SK-N-SH treated with all-trans-retinoic acid at 6 μM for 48 hours (cell line): ENCODE data around the gene SLC35A2.

Source experiments
- GLIS3 ChIP-seq: fragments of 250-450 bp; sonication (Bioruptor Pico); IDR thresholded peaks from 2 replicates; pipeline ENCODE4 v1.5.0; 2020; ENCODE audit warnings: mild to moderate bottlenecking, moderate library complexity
- ISL1 ChIP-seq: fragments of 250-450 bp; sonication (Bioruptor Pico); IDR thresholded peaks from 2 replicates; pipeline ENCODE4 v2.1.2; 2022; ENCODE audit warnings: mild to moderate bottlenecking, moderate library complexity
- PPARA ChIP-seq: fragments of 250-450 bp; sonication (Bioruptor Pico); IDR thresholded peaks from 2 replicates; pipeline ENCODE4 v1.5.0; 2020; ENCODE audit warnings: mild to moderate bottlenecking, borderline replicate concordance
- RARB ChIP-seq: fragments of 250-450 bp; sonication (Bioruptor Pico); IDR thresholded peaks from 2 replicates; pipeline ENCODE4 v1.8.0; 2021; ENCODE audit warnings: mild to moderate bottlenecking, moderate library complexity
- SNAI2 ChIP-seq: fragments of 250-450 bp; sonication (Bioruptor Pico); IDR thresholded peaks from 2 replicates; pipeline ENCODE4 v1.5.0; 2020; ENCODE audit warnings: mild to moderate bottlenecking, moderate library complexity
- TCF4 ChIP-seq: fragments of 250-450 bp; sonication (Bioruptor Pico); IDR thresholded peaks from 2 replicates; pipeline ENCODE4 v1.8.0; 2021; ENCODE audit warnings: mild to moderate bottlenecking, moderate library complexity, borderline replicate concordance
- ZC3H10 ChIP-seq: fragments of 250-450 bp; sonication (Bioruptor Pico); IDR thresholded peaks from 2 replicates; pipeline ENCODE4 v1.5.1; 2021; ENCODE audit warnings: mild to moderate bottlenecking, moderate library complexity
- ZFP3 ChIP-seq: fragments of 250-450 bp; sonication (Bioruptor Pico); IDR thresholded peaks from 2 replicates; pipeline ENCODE4 v1.5.0; 2020; ENCODE audit warnings: mild to moderate bottlenecking, moderate library complexity
- ZFP30 ChIP-seq: fragments of 450-650 bp; formaldehyde crosslinking; IDR thresholded peaks from 2 replicates; pipeline ENCODE4 v1.5.0; 2022; ENCODE audit warnings: mild to moderate bottlenecking, moderate library complexity
- ZNF8 ChIP-seq: fragments of 450-650 bp; formaldehyde crosslinking; IDR thresholded peaks from 2 replicates; pipeline ENCODE4 v1.5.0; 2020; ENCODE audit warnings: mild to moderate bottlenecking, moderate library complexity
- TF ChIP-seq, protein P1 (sequence below): fragments of 250-450 bp; sonication (Bioruptor Pico); IDR thresholded peaks from 2 replicates; pipeline ENCODE4 v1.8.0; 2021; ENCODE audit warnings: low read depth, mild to moderate bottlenecking, moderate library complexity, borderline replicate concordance
- TF ChIP-seq, protein P2 (sequence below): fragments of 250-450 bp; sonication (Bioruptor Pico); IDR thresholded peaks from 2 replicates; pipeline ENCODE4 v1.5.1; 2020; ENCODE audit warnings: low read depth, mild to moderate bottlenecking, moderate library complexity
- TF ChIP-seq, protein P3 (sequence below): fragments of 250-450 bp; sonication (Bioruptor Pico); IDR thresholded peaks from 2 replicates; pipeline ENCODE4 v1.5.1; 2021; ENCODE audit warnings: mild to moderate bottlenecking, moderate library complexity
- TF ChIP-seq, protein P4 (sequence below): fragments of 250-450 bp; sonication (Bioruptor Pico); IDR thresholded peaks from 2 replicates; pipeline ENCODE4 v1.5.0; 2020; ENCODE audit warnings: mild to moderate bottlenecking, moderate library complexity

DNA sequence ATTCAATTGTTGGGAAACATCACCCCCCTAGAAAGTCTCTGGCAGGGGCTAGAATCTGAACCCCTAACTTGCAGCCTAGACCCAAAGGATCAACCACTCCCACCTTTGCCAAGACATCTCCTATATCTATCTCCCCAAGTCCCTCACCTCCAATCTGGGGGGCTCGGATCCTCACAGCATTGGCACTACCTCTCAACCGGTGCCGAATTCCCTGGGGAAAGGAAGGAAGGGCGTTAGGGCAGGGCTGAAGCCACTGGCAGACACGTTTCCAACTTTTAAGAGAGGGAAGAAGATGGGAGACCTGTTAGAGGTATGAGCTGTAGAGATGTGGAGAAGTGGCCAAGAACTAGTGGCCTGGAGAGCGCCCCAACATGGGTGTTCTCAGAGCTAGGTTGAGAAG is 16.6 kb downstream of the SLC35A2 start:
- TF ChIP-seq GLIS3, result no peak
- TF ChIP-seq, protein P1, sequence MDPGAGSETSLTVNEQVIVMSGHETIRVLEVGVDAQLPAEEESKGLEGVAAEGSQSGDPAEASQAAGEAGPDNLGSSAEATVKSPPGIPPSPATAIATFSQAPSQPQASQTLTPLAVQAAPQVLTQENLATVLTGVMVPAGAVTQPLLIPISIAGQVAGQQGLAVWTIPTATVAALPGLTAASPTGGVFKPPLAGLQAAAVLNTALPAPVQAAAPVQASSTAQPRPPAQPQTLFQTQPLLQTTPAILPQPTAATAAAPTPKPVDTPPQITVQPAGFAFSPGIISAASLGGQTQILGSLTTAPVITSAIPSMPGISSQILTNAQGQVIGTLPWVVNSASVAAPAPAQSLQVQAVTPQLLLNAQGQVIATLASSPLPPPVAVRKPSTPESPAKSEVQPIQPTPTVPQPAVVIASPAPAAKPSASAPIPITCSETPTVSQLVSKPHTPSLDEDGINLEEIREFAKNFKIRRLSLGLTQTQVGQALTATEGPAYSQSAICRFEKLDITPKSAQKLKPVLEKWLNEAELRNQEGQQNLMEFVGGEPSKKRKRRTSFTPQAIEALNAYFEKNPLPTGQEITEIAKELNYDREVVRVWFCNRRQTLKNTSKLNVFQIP (CRISPR knock-in tag), result no peak
- no peak for TF ChIP-seq ISL1 (CRISPR knock-in tag)
- TF ChIP-seq ZFP30, result no peak
- no peak for TF ChIP-seq ZNF8 (CRISPR knock-in tag)
- TF ChIP-seq, protein P2, sequence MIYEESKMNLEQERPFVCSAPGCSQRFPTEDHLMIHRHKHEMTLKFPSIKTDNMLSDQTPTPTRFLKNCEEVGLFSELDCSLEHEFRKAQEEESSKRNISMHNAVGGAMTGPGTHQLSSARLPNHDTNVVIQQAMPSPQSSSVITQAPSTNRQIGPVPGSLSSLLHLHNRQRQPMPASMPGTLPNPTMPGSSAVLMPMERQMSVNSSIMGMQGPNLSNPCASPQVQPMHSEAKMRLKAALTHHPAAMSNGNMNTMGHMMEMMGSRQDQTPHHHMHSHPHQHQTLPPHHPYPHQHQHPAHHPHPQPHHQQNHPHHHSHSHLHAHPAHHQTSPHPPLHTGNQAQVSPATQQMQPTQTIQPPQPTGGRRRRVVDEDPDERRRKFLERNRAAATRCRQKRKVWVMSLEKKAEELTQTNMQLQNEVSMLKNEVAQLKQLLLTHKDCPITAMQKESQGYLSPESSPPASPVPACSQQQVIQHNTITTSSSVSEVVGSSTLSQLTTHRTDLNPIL (CRISPR knock-in tag), result no peak
- no peak for TF ChIP-seq SNAI2 (CRISPR knock-in tag)
- TF ChIP-seq ZFP3 (CRISPR knock-in tag), result no peak
- TF ChIP-seq, protein P3, sequence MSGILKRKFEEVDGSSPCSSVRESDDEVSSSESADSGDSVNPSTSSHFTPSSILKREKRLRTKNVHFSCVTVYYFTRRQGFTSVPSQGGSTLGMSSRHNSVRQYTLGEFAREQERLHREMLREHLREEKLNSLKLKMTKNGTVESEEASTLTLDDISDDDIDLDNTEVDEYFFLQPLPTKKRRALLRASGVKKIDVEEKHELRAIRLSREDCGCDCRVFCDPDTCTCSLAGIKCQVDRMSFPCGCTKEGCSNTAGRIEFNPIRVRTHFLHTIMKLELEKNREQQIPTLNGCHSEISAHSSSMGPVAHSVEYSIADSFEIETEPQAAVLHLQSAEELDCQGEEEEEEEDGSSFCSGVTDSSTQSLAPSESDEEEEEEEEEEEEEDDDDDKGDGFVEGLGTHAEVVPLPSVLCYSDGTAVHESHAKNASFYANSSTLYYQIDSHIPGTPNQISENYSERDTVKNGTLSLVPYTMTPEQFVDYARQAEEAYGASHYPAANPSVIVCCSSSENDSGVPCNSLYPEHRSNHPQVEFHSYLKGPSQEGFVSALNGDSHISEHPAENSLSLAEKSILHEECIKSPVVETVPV (CRISPR knock-in tag), result no peak
- TF ChIP-seq, protein P4, sequence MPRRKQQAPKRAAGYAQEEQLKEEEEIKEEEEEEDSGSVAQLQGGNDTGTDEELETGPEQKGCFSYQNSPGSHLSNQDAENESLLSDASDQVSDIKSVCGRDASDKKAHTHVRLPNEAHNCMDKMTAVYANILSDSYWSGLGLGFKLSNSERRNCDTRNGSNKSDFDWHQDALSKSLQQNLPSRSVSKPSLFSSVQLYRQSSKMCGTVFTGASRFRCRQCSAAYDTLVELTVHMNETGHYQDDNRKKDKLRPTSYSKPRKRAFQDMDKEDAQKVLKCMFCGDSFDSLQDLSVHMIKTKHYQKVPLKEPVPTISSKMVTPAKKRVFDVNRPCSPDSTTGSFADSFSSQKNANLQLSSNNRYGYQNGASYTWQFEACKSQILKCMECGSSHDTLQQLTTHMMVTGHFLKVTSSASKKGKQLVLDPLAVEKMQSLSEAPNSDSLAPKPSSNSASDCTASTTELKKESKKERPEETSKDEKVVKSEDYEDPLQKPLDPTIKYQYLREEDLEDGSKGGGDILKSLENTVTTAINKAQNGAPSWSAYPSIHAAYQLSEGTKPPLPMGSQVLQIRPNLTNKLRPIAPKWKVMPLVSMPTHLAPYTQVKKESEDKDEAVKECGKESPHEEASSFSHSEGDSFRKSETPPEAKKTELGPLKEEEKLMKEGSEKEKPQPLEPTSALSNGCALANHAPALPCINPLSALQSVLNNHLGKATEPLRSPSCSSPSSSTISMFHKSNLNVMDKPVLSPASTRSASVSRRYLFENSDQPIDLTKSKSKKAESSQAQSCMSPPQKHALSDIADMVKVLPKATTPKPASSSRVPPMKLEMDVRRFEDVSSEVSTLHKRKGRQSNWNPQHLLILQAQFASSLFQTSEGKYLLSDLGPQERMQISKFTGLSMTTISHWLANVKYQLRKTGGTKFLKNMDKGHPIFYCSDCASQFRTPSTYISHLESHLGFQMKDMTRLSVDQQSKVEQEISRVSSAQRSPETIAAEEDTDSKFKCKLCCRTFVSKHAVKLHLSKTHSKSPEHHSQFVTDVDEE, result no peak
- no peak for TF ChIP-seq PPARA
- no peak for TF ChIP-seq RARB (CRISPR knock-in tag)
- TF ChIP-seq TCF4 (CRISPR knock-in tag), result no peak
- no peak for TF ChIP-seq ZC3H10
